Caco-2 (cell line): ENCODE data around the gene THRB. TPM values are rescaled to one million over a fixed set of nuclear protein-coding genes. Genes with fewer than 3 reads are reported as not detected.

Experiments used
- BruUV-seq: library from RNA; stranded (reverse); fragments of 400-500 nt; replicated peaks from 2 replicates; lab custom pipeline; 2021; lab: Mats Ljungman, UMichigan
- CTCF ChIA-PET: fragments of 300-600 bp; sonication (Branson Sonifier 250); formaldehyde crosslinking; loops from one replicate; lab custom pipeline; 2022; ENCODE audit warnings: antibody characterized with exemption; lab: Charles Lee
- POLR2A ChIA-PET: fragments of 300-600 bp; sonication (Branson Sonifier 250); formaldehyde crosslinking; loops from one replicate; lab custom pipeline; 2022; ENCODE audit warnings: antibody characterized with exemption; lab: Charles Lee
- DNase-seq, 2 experiments: peaks; one replicate each; pipeline versions ENCODE4 v3.0.0 to v3.0.0-alpha.2; 2020 to 2022
- H3K27me3 ChIP-seq: replicated peaks from 2 replicates; pipeline ENCODE4 v1.6.0; 2011; ENCODE audit warnings: low read length; ENCODE audit not compliant: control insufficient read depth, insufficient read depth
- H3K36me3 ChIP-seq: 2 replicates; pipeline ENCODE4 v1.5.1; 2011; ENCODE audit warnings: low read length; ENCODE audit not compliant: control insufficient read depth, insufficient read depth
- H3K4me1 ChIP-seq: fragments of 250-450 bp; sonication (Bioruptor Pico); 2 replicates; pipeline ENCODE4 v1.5.1; 2020; ENCODE audit warnings: mild to moderate bottlenecking
- H3K4me3 ChIP-seq: 2 replicates; pipeline ENCODE4 v1.5.1; 2011; ENCODE audit warnings: low read depth, mild to moderate bottlenecking, control low read depth, low read length
- H3K9me3 ChIP-seq: fragments of 250-450 bp; sonication (Bioruptor Pico); 2 replicates; pipeline ENCODE4 v1.5.1; 2020; ENCODE audit warnings: mild to moderate bottlenecking, moderate library complexity
- H3K27ac Mint-ChIP-seq: one replicate; pipeline ENCODE4 v1.8.0; 2022; ENCODE audit warnings: mixed read lengths; ENCODE audit not compliant: unreplicated experiment
- H3K27me3 Mint-ChIP-seq: one replicate; pipeline ENCODE4 v1.8.0; 2022; ENCODE audit warnings: mixed read lengths; ENCODE audit not compliant: insufficient read depth, unreplicated experiment
- H3K36me3 Mint-ChIP-seq: one replicate; pipeline ENCODE4 v1.8.0; 2022; ENCODE audit warnings: mild to moderate bottlenecking, mixed read lengths; ENCODE audit not compliant: insufficient read depth, unreplicated experiment
- H3K4me1 Mint-ChIP-seq: one replicate; pipeline ENCODE4 v1.8.0; 2022; ENCODE audit warnings: low read depth, mixed read lengths; ENCODE audit not compliant: unreplicated experiment
- H3K4me3 Mint-ChIP-seq: one replicate; pipeline ENCODE4 v1.8.0; 2022; ENCODE audit warnings: mild to moderate bottlenecking, moderate library complexity, mixed read lengths; ENCODE audit not compliant: unreplicated experiment
- H3K9me3 Mint-ChIP-seq: one replicate; pipeline ENCODE4 v1.8.0; 2022; ENCODE audit warnings: mixed read lengths; ENCODE audit not compliant: unreplicated experiment
- CTCF ChIP-seq, 2 experiments: fragments of 200-600 bp in 1 of 2; IDR thresholded peaks; 1 replicate in 1 of 2; 2 replicates in 1 of 2; pipeline versions ENCODE4 v1.5.1 to v1.8.0; 2011 to 2022; ENCODE audit warnings: antibody characterized with exemption in 1 of 2, control low read depth in 1 of 2, inconsistent platforms in 1 of 2, low read depth in 1 of 2, low read length in 1 of 2, mild to moderate bottlenecking in 1 of 2, moderate library complexity in 1 of 2; ENCODE audit not compliant: insufficient read depth in 1 of 2, severe bottlenecking in 1 of 2, unreplicated experiment in 1 of 2
- intact Hi-C: fragments of 100-400 bp; cut with micrococcal nuclease; formaldehyde crosslinking; loops from one replicate; pipeline ENCODE4 v1.10.0; 2022; ENCODE audit not compliant: unreplicated experiment
- total RNA-seq: library from RNA; stranded (reverse); gene quantifications from 2 replicates; pipeline ENCODE4 v1.2.3, GENCODE V29; 2022

Gene THRB
- total RNA-seq, 1 experiment from 2014 or later, result 19.4 TPM

GRCh38 chr3:24149032-24149431 lies 345.6 kb downstream of the THRB start:
- Histone ChIP-seq H3K4me3 (no peak overlapping the region), H3K27me3 (no peaks in the 10 kb centered on the region), H3K9me3 (no peaks in the 10 kb centered on the region), H3K36me3 (no peaks in the 10 kb centered on the region), H3K4me1 (peaks cover 80% of the 10 kb centered on the region)
- BruUV-seq, result no TSS peak
- DNase-seq, result no peak
- H3K27ac Mint-ChIP-seq, result no peak overlapping the region
- peaks cover 16% of the 10 kb centered on the region for H3K36me3 Mint-ChIP-seq
- H3K9me3 Mint-ChIP-seq, result peaks cover 10% of the 10 kb centered on the region
- peaks cover 32% of the 10 kb centered on the region for H3K4me1 Mint-ChIP-seq
- H3K4me3 Mint-ChIP-seq, result no peak overlapping the region
- H3K27me3 Mint-ChIP-seq, result no peaks in the 10 kb centered on the region
- TF ChIP-seq CTCF (IDR thresholded peaks at IDR 0.05; ENCODE audit: insufficient read depth in 1 of 2, low read depth in 1 of 2, low read length in 1 of 2, severe bottlenecking in 1 of 2, unreplicated experiment in 1 of 2), result no peak
- intact Hi-C loops, result no loop called here
- ChIA-PET POLR2A (no interaction called here), CTCF (no interaction called here)

GRCh38 chr3:24145981-24146822 lies 348.4 kb downstream of the THRB start:
- BruUV-seq, result no TSS peak
- CTCF ChIA-PET, result no interaction called here

GRCh38 chr3:24145481-24145880 lies 349.2 kb downstream of the THRB start:
- Mint-ChIP-seq H3K27ac (peak overlapping the region; percentile 85), H3K9me3 (no peaks in the 10 kb centered on the region), H3K27me3 (no peaks in the 10 kb centered on the region), H3K4me3 (peak overlapping the region; percentile 43), H3K4me1 (peaks cover 16% of the 10 kb centered on the region), H3K36me3 (peaks cover 21% of the 10 kb centered on the region)
- Histone ChIP-seq H3K4me3 (no peak overlapping the region), H3K4me1 (peaks cover 51% of the 10 kb centered on the region), H3K9me3 (no peaks in the 10 kb centered on the region), H3K36me3 (no peaks in the 10 kb centered on the region), H3K27me3 (no peaks in the 10 kb centered on the region)
- no peak for TF ChIP-seq CTCF (IDR thresholded peaks at IDR 0.05; ENCODE audit: insufficient read depth in 1 of 2, low read depth in 1 of 2, low read length in 1 of 2, severe bottlenecking in 1 of 2, unreplicated experiment in 1 of 2)
- DNase-seq, result no peak
- CTCF ChIA-PET, result no interaction called here
- intact Hi-C loops, result no loop called here
- POLR2A ChIA-PET, result no interaction called here
- TSS peak; percentile 53 for BruUV-seq

More at GRCh38 chr3:24145981-24146822, 348.4 kb downstream of the THRB start:
- H3K9me3 ChIP-seq, result no peaks in the 10 kb centered on the region
- Mint-ChIP-seq H3K27ac (peak overlapping the region; percentile 85), H3K4me1 (peaks cover 20% of the 10 kb centered on the region), H3K27me3 (no peaks in the 10 kb centered on the region), H3K9me3 (peaks cover 6% of the 10 kb centered on the region), H3K36me3 (peaks cover 22% of the 10 kb centered on the region), H3K4me3 (peak overlapping the region; percentile 43)
- H3K36me3 ChIP-seq, result no peaks in the 10 kb centered on the region
- H3K4me1 ChIP-seq, result peaks cover 58% of the 10 kb centered on the region
- H3K27me3 ChIP-seq, result no peaks in the 10 kb centered on the region
- DNase-seq, result peak; percentile 46 to 53
- intact Hi-C loops, result loop anchor here (1.0 kb wide), 1 partner anchor 8 kb away; no protein-coding TSS in a partner anchor
- no peak for TF ChIP-seq CTCF (IDR thresholded peaks at IDR 0.05; ENCODE audit: insufficient read depth in 1 of 2, low read depth in 1 of 2, low read length in 1 of 2, severe bottlenecking in 1 of 2, unreplicated experiment in 1 of 2)
- no peak overlapping the region for H3K4me3 ChIP-seq
- POLR2A ChIA-PET, result no interaction called here
